HG02973 (cell line): Measurements from ENCODE around the gene SCGB1C2.

Experiments used
- ATAC-seq: cut with Tn5 transposase; IDR thresholded peaks from one replicate; pipeline ENCODE4 v1.9.1; 2021; ENCODE audit warnings: moderate library complexity; ENCODE audit not compliant: unreplicated experiment

Gene SCGB1C2

DNA sequence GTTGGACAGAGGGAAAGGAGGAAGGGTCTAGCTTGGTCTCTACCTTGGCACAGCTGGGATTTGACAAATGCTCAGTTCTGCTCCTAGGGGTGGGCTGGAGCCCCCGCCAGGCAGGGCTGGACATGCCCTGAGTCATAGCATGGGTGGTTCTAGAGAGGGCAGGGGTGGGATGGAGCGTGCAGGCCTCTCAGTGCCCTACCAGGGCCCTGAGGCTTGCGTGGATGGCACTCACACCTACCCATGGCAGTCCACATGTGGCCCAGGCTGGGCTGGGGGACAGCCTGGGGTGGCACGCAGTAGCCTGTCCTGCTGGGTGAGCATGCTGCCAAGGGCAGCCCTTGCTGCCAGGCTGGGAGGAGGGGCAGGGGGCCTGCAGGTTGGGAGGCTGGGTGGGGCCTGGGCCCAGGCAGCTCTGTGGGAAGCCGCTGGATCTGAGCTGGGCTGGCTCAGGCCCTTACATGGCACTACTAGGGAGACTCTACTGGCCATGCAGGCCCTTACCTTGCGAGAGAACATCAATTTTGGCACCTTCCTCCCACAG, 32.8 kb downstream of the SCGB1C2 start:
- no peak for ATAC-seq

DNA sequence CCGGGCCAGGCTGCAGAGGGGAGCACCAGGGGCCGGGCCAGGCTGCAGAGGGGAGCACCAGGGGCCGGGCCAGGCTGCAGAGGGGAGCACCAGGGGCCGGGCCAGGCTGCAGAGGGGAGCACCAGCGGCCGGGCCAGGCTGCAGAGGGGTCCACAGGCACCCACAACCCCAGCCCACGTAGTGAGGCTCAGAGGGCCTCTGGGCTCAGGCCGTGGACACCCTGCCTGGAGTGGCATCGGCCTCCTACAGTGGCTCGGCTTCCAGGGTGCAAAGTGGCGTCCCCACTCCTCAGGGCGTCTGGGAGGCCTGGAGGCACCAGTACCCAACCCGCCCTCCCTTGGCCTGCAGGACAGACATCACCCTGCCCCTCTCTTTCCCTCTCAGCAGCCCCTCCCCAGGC, 34.5 kb downstream of the SCGB1C2 start:
- ATAC-seq: no peak

DNA sequence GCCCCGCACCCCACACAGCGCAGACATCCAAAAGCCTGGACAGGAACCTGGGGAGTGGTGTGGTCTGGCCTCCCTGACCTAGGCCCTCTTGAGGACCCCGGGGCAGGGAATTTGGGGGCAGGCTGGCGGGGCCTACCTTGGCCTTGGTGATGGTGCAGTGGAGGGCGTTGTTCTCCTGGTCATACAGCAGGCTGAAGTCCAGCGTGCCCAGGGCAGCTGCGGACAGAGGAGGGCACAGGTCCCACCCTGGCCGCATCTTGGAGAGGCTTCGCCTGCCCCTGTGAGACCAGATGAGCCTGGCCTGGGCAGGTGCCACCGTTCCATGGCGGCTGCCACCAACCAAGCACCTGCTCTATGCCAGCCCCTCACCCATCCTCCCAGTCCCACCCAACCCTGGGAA, 35.0 kb downstream of the SCGB1C2 start:
- no peak for ATAC-seq

DNA sequence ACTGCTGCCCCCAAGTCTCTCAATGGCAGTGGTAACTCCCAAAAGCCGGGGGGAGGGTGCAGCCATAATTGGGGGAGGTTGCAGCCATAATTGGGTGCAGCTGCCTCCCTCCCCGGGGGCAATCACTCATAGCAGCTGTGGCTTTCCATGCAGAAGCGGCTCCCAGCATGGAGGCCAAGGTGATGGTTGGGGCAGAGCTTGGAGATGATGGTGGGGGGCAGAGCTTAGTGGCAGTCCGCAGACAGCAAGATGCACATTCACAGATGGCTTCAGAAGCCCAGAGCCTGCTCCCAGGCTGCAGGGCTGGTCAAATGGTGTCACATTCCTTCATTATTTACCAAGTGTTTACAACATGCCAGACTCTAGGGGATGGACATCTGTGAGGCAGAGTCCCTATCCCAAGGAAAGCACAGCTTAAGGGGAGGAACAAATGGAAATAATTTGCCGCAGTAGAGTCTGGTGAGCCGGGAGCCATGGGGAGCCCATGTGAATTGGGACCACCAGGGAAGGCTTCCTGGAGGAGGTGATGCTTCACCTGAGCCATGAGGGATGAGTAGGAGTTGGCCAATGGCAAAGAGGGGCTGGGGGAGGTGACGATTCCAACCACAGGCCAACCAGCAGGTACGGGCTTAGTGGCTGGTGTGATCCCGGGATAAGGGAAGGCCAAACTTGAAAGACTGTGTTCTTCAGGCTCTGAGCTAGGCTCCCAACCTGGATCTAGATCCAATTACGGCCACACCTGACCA, 36.0 kb downstream of the SCGB1C2 start:
- ATAC-seq: no peak

DNA sequence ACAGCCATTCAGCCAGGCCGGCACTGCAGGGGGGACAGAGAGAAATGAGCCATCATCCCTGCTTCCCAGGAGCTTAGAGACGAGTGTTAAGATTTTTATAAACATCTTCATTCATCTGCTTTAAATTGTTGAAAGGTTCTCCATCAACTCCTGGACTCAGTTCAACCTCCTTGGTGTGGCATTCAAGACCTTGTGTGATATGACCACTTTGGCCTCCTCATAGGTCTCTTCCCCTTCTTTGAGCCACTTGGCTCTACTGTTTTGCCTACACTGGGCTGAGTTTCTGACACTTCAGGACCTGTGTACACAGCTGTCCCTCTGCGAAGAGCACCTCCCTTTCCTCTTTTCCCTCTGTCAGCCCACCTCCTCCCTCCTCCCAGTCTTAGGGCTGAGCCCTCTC, 39.8 kb downstream of the SCGB1C2 start:
- no peak for ATAC-seq

DNA sequence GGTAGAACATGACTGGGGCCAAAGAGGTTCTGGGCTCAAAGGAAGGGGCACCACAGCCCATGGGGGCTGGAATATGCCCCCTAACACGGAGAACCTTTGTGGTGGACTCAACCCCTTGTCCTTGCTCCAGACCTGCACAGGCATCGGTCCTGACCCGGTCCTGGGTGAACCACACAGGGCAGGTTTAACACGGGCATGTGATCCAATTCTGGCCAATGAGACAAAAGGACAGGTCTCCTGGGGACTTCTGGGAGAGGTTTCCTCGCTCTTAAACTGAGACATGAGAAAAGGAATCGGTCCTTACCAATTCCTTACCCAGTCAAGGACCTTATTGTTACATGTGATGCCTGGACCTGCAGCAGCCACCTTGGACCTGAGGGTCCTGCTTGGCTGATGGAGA, 40.4 kb downstream of the SCGB1C2 start:
- no peak for ATAC-seq

DNA sequence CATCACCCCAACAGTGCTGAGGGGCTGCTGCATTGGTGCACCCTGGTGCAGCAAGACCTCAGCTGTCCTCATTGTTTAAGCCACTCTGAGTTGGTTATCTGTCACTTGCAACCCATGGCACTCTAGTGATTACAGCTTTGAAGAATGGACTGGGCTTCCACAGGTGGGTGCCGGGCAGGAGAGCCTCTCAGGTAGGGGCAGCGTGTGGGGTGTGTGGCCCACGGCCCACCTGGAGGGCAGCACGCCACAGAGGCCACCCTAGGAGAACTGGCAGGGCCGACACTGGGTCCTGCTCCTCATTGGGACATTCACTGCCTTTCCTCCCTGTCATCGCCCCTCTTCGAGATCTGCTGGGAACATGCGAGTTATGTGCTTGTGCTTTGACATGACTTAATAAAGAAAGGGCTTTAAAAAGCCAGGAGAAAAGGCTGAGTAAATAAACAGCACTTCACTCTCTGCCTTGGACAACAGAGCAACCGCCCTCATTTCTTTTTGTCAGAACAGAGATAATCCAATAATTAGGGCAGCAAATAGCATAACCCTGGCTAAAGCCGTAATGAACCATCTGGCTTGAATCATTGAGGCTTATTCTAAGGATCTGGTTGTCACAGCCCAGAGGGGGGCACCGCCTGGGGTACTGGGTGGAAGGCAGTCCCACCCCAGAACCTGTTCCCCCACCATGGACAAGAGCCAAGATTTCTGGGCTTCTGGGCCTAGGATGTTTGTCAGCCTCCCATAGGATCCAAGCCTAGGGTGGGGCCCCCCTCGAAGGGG, 41.1 kb downstream of the SCGB1C2 start:
- ATAC-seq: no peak

DNA sequence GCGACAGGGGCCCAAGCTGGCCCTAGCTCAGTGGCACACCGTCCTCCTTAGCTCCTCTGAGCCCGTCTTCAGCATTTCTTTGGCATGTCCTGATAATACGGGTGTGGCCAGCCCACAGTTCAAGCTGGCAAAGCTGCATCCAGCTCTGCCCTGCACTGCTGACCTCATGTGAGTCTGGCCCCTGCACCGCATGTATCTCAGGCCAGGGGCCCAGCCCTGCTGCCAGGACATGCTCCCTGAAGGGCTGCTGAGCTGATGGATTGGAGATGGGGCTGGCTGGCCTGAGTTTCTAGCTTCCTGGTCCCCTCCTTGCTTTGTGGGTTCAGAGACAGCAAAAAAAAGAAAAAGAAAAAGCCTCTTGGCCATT, 41.7 kb downstream of the SCGB1C2 start:
- no peak for ATAC-seq

DNA sequence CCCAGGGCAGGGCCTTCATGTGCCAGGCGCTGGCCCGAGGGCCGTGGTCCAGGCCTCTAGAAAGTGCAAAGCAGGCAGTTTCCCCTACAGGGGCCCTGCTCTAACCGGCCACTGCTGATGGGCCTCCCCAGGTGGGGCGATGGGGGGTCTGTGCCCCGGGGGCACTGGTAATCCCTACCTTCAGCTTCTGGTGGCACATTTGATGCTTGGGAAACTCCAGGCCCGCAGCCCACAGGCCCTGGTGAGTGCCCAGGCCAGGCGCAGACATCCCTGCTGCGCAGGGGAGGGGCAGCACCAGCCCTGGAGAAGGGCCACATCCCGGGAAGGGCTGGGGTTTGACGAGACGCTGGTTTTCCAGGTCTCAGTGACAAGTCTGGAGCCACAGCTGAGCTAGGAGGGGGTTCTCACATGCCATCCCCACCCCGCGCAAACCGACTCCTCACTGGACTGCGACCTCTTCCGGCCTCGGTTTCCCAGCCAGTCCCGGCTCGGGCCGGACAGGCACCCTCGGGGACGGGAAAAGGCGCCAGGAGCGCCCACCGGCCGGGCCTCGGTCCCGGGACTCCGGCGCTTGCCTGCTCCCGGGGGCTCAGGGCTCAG, 42.5 kb downstream of the SCGB1C2 start:
- no peak for ATAC-seq

DNA sequence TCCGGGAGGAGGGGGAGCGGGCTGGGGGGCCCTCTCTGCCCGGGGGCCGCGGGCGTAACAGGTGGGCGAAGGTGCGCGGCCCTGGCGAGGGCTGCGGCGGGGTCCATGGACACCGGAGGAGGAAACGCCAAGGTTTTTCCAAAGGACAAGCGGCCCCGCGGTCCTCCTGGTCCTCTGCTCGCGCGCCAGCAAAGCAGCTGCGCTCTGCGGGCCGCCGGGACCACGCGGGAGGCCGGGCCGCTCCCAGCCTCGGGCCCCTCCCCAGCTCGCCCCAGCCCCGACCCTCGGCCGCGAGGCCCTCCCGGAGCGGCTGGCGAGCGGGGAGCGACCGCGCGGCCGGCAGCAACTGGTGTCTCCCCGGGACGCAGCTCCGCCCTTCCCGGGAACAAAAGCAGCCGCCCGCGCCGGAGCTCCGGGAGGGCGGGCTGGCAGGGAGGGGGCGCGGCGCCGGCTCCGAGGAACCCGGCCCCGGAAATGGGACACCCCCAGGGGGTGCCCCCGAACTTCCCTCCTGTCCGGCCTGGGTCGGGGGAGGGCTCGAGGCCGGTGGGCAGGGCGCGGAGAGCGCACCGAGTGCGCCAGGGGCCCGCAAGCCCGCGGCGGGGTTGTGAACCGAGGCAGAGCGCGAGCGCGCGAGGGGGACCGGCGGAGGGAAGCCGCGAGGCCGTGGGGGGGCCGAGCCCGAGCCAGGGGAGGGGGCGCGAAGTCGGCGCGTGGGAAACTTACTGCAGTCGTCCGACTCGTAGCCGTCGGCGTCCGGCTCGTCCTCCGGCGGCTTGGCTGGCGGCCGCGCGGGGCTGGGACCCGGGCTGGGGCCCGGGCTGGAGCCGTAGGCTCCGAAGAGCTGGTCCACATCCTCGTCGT, 43.2 kb downstream of the SCGB1C2 start:
- ATAC-seq: no peak

DNA sequence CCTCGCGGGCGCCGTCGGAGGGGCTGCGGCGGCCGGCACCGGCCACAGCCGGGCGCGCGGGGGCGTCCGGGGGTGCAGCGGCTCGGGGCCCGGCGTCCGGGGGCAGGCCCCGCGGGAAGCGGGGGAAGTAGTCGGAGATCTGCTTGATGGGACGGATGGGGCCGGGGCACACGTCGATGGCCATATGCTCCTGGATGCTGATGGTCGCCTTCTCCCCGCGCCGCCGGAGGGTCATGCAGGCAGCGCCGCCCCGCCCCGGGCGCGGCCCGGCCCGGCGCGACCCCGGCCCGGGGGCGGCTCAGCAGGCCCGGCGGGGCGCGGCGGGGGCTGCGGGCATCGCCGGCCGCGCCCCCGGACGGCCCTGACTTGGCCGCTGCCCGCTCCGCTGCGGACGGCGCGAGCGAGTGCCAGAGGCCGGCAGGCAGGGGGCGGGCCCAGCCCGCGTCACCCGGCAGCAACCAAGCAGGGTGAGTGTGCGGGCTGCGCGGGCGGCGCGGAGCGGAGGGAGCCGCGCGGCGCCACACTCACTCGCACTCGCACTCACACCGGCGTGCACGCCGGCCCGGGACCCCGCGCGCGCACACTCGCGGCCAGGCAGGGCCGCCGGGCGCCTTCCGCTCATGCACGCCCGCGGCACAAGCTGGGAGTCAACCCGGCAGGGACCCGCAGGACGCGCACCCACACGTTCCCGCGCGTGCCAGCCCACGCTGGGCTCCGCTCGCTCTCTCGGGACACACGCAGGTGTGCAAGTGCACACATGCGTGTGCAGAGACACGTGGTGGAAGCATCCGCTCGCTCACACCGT, 44.1 kb downstream of the SCGB1C2 start, which contains the start of gene DOC2B:
DOC2B (minus strand) TSS at position 406 of the 805 bp plus-strand sequence; CDS start at position 235, 171 bp downstream.
- no peak for ATAC-seq

DNA sequence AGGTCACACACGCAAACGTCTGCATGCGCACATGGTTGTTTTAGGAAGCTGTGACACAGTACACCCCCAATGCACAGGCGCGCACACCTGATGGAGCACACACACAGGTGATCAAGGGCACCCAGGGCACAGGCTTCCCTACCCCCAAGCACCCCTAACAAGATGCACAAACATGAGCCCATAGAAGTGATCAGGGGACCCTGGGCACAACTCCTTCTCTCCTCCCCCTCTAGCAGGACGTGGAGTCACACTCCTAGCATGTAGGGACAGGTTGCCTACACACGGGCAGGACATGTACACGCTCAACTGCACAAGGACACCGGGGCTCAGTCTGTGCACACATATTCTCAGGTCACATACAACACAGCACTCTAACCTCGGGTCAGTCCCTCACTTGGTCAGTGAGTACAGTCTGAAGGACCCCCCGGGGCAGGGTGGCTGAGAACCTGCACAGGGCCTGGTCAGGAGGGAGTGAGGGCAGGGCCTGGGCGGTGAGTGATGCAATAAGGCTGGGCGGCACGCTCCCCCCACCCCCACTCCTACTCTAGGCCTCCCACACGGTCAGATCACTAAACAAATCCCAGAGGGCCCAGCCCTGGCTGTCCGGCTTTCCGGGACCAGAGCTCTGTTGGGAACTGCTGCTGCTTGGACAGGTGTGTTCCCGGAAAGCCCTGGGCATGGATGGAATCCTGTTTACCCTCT, 44.8 kb downstream of the SCGB1C2 start:
- ATAC-seq: no peak

DNA sequence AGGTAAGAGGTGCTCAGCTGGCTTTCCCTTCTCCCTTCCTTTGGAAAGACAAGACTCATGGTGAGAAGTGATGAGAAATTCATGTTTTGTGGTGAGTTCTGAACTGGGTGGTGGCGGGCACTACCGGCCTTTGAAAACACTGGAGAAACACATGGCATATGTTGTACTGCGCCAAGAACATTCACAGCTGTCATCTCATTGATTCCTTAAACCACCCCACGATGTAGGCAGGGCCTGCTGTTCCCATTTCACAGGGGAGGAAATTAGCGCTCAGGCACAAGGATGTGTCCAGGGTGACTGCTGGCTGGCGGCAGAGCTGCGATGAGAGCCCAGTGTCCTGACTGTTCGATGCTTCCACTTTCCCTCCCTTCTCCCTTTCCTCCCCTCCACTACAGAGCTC, 45.7 kb downstream of the SCGB1C2 start:
- ATAC-seq: no peak

DNA sequence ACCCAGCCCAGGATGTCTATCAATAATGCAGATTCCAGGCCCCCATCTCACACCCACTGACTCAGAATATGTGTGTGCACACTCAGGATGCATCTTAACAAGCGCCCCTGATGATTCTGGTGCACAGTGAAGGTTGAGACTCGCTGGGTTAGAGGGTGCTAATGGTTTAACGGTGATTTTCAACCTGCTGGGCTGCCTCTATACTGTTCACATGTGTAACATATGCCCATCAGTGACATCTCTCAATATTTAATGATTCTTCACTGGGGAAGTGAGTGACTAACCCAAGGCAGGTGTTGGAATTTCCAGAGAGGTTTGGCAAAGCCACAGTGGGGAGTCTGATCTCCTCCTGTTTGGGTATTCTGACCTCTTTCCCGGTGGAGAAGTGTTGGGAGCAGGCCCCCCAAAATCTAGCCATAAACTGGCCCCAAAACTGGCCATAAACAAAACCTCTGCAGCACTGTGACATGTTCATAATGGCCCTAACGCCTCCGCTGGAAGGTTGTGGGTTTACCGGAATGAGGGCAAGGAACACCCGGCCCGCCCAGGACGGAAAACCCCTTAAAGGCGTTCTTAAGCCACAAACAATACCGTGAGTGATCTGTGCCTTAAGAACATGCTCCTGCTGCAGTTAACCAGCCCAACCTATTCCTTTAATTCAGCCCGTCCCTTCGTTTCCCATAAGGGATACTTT, 48.2 kb downstream of the SCGB1C2 start:
- no peak for ATAC-seq

DNA sequence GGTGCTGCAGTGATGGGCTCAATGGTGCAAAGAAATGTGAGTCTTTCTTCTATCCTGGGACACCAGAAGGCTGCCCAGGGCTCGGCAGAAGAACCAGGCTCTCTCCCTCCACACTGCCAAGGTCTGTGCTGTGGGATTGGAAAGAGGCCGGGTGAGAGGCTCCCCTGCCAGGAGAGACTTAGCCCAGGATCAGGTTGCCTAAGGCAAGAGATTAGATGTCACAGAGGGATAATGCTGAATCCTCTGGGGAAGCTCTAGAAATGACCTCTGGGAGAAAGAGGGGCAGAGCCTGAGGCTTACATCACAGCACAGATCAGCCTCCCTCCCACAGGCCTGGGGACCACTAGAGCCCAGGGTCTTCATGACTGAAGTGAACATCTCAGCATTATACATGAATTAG, 49.8 kb downstream of the SCGB1C2 start:
- ATAC-seq: no peak
